ENCODE data around the gene FAM171A1.
"Not testable (repeated sequence)": the region's sequence is repeated elsewhere in the genome, so short reads cannot be mapped to it uniquely, and the experiment has no call there.

The FAM171A1 gene

GRCh38 chr10:15321431-15322341 is 49.4 kb downstream of the FAM171A1 start:
- in situ Hi-C loops (cut with MboI; ENCODE audit: low sequenced_read_pairs), result no loop called here

- in situ Hi-C loops (cut with MboI; ENCODE audit: low sequenced_read_pairs), result no loop called here
Observed at GRCh38 chr10:15320522-15321203, 50.4 kb downstream of the FAM171A1 start.

DNA sequence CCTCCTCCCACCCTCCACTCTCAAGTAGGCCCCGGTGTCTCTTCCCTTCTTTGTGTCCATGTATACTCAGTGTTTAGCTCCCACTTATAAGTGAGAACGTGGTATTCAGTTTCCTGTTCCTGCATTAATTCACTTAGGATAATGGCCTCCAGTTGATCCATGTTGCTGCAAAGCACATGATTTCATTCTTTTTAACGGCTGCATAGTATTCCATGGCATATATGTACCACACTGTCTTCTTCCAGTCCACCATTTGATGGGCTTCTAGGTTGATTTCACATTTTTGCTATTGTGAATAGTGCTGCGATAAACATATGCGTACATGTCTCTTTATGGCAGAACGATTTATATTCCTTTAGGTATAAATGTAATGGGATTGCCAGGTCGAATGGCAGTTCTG is 51.0 kb downstream of the FAM171A1 start:
- in situ Hi-C loops (cut with MboI; ENCODE audit: low sequenced_read_pairs), result no loop called here

GRCh38 chr10:15316871-15317464 is 54.1 kb downstream of the FAM171A1 start:
- in situ Hi-C loops (cut with MboI; ENCODE audit: low sequenced_read_pairs), result no loop called here

- in situ Hi-C loops (cut with MboI; ENCODE audit: low sequenced_read_pairs), result no loop called here
Observed at GRCh38 chr10:15316145-15316544, 54.9 kb downstream of the FAM171A1 start.

DNA sequence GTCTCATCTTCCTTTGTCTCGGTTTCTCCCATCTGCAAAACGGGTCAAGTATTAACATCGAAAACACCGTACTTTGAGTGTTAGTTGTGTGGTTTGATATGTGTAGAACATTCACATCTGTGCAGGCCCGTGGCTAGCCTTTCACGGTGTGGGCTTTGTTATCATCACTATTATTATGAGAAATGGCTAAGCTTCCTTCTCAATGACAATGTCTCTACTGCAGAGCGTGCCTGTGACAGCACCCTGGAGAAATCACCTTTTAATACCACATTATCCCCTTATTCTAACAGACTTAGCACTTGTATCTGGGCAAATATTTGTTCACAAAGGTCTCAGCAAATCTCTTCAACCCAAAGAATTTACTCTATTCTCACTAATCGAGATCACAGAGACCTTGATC is 55.8 kb downstream of the FAM171A1 start:
- in situ Hi-C loops (cut with MboI; ENCODE audit: low sequenced_read_pairs), result no loop called here

- in situ Hi-C loops (cut with MboI; ENCODE audit: low sequenced_read_pairs), result no loop called here
Observed at GRCh38 chr10:15314482-15315045, 56.5 kb downstream of the FAM171A1 start.

GRCh38 chr10:15313843-15314242 is 57.2 kb downstream of the FAM171A1 start:
- in situ Hi-C loops (cut with MboI; ENCODE audit: low sequenced_read_pairs), result no loop called here

DNA sequence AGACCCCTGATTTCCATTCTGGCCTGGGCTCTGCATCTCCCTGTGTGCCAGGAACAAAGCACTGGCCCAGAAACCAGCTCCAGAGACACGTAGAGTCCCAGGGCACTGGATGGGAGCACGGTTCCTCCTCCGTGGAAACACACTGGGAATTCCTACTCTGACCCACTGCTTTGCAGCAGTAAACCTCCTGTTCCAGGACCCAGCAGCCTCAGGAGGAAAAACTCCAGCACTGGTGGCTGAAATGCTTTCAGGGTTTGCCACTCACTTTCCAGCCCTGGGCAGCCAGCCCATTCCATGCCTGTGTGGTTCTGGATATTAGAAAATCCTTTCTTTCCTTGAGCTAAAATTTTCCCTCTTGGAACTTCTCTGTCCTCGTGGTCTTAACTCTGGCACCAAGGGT is 58.0 kb downstream of the FAM171A1 start:
- in situ Hi-C loops (cut with MboI; ENCODE audit: low sequenced_read_pairs), result no loop called here

GRCh38 chr10:15311569-15312280 is 59.4 kb downstream of the FAM171A1 start:
- in situ Hi-C loops (cut with MboI; ENCODE audit: low sequenced_read_pairs), result no loop called here

DNA sequence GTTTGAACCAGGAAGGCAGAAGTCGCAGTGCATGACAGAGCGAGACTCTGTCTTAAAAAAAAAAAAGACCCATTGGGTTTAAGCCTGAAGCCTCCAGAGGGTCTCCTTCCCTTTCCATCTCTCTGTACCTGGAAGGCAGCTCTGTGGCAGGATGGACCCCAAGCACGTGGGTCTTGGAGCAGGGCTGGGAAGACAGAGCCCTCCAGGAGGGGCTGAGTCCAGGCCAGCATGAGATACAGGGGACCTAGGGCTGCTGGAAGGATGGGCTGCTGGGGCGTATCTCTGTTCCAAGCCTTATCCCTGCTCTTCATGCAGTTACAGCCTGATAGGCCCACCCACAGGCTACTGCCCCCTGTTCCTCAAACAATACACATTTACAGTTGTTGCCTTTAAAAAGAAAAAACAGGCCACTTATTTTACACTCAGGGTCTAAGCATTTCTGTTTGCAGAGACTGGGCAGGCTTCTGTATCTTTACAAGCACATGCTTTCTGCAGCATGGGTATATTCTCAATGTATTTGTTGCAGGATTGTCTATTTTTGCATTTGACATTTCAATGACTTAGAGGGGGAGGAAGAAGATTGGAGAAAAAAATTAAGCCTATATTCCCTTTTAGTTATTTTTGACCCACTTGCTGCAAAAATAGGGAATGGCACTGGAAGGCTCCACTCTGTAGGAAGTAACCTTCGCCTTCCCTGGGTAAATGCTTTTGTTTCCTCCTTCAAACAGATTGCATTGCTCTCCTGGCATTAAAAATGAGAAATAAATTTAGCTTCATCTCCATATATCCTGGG is 60.1 kb downstream of the FAM171A1 start:
- in situ Hi-C loops (cut with MboI; ENCODE audit: low sequenced_read_pairs), result no loop called here

GRCh38 chr10:15309221-15309620 is 61.9 kb downstream of the FAM171A1 start:
- in situ Hi-C loops (cut with MboI; ENCODE audit: low sequenced_read_pairs), result no loop called here

GRCh38 chr10:15306735-15307280 is 64.3 kb downstream of the FAM171A1 start:
- in situ Hi-C loops (cut with MboI; ENCODE audit: low sequenced_read_pairs), result no loop called here

GRCh38 chr10:15305634-15306033 is 65.5 kb downstream of the FAM171A1 start:
- in situ Hi-C loops (cut with MboI; ENCODE audit: low sequenced_read_pairs), result no loop called here

GRCh38 chr10:15305161-15305560 is 65.9 kb downstream of the FAM171A1 start:
- in situ Hi-C loops (cut with MboI; ENCODE audit: low sequenced_read_pairs), result no loop called here

DNA sequence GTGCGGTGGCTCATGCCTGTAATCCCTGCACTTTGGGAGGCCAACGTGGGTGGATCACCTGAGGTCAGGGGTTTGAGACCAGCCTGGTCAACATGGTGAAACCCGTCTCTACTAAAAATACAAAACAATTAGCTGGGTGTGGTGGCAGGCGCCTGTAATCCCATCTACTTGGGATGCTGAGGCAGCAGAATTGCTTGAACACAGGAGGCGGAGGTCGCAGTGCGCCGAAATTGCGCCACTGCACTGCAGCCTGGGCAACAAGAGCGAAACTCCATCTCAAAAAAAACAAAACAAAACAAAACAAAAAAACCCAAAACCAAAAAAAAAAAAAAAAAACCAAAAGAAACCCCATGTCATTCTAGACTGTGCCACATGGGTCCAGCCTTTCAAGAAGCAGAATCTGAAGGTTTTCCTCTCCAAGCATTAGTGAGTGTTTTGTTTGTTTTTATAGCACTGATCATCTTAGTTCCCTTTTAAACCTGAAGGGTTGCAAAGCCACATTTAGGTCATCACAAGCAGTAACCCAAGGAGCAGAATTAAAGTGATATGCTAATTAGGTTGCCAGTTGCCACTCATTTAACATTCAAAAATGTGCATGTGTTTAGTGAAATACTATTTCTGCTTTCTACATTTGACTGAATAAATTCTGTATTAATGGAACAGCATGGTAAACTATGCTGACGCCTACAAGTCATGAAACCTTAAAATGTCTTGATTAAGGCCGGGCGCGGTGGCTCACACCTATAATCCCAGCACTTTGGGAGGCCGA is 68.7 kb downstream of the FAM171A1 start:
- in situ Hi-C loops (cut with MboI; ENCODE audit: low sequenced_read_pairs), result not testable (repeated sequence)

DNA sequence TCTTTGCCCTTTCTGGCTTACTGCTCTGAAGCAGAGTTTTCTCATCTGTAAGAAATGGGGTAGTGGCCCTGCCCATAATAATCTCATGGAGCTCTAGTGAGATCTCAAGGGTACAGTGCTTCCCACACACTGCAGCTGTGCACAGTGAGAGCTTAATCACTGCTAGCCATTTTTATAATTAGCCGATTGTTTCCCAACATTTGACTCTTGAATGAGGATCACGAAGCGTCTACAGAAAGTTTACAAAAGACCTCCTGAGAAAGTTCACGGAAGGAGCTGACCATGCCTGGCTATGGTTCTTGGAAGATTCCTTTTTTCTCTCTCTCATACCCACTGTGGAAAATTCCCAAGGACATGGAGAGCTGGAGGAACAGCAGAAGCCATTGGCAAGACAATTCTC is 70.4 kb downstream of the FAM171A1 start:
- in situ Hi-C loops (cut with MboI; ENCODE audit: low sequenced_read_pairs), result no loop called here

GRCh38 chr10:15300145-15300544 is 70.9 kb downstream of the FAM171A1 start:
- in situ Hi-C loops (cut with MboI; ENCODE audit: low sequenced_read_pairs), result no loop called here

DNA sequence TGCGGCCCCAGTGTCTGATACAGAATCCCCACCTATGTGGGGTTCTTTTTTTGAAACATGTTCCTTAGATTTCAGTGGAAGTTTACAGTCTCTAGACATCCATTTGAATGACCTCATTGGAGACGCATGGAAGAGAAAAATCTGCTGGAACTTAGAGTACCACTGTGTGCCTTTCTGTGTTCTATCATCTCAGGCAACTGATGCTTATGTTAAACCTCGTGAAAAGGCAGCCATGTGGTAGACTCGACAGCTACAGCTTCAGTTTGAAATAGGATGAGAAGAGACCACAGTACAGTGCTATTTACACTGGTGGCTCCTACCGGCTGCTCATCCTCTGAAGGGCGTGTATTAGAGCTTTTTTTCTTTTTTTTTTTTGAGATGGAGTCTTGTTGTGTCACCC is 74.4 kb downstream of the FAM171A1 start:
- in situ Hi-C loops (cut with MboI; ENCODE audit: low sequenced_read_pairs), result no loop called here

Data from hTERT RPE-1 (cell line).